GM19468 (cell line): ENCODE results near the gene NAT14.

ENCODE experiments used
- ATAC-seq: cut with Tn5 transposase; IDR thresholded peaks from one replicate; pipeline ENCODE4 v1.9.1; 2021; ENCODE audit warnings: mild to moderate bottlenecking, moderate library complexity, moderate number of reproducible peaks; ENCODE audit not compliant: unreplicated experiment; ENCODE audit errors: extremely low read depth

NAT14 gene

GRCh38 chr19:55452749-55453346 lies 32.1 kb upstream of the NAT14 start:
- no peak for ATAC-seq

- ATAC-seq, result no peak
Observed at GRCh38 chr19:55453511-55454260, 31.3 kb upstream of the NAT14 start.

GRCh38 chr19:55454787-55455243 lies 30.2 kb upstream of the NAT14 start:
- ATAC-seq, result no peak

GRCh38 chr19:55455576-55456235 lies 29.3 kb upstream of the NAT14 start:
- ATAC-seq, result no peak

- ATAC-seq, result no peak
Observed at GRCh38 chr19:55456347-55456746, 28.6 kb upstream of the NAT14 start.

GRCh38 chr19:55457683-55458457 lies 27.1 kb upstream of the NAT14 start:
- no peak for ATAC-seq

- no peak for ATAC-seq
Observed at GRCh38 chr19:55459551-55459949, 25.4 kb upstream of the NAT14 start.

GRCh38 chr19:55459950-55460657 lies 24.9 kb upstream of the NAT14 start:
- no peak for ATAC-seq

GRCh38 chr19:55460670-55461258 lies 24.2 kb upstream of the NAT14 start:
- no peak for ATAC-seq

- ATAC-seq, result peak; percentile 84
Observed at GRCh38 chr19:55461259-55461973, 23.6 kb upstream of the NAT14 start, which contains the start of gene ISOC2. TSS of gene ISOC2 (minus strand) at chr19:55461642. CDS start at chr19:55456486, 5,156 bp downstream.

GRCh38 chr19:55461974-55462626 lies 22.9 kb upstream of the NAT14 start:
- no peak for ATAC-seq

- no peak for ATAC-seq
Observed at GRCh38 chr19:55462722-55463121, 22.3 kb upstream of the NAT14 start.

GRCh38 chr19:55463583-55464031 lies 21.4 kb upstream of the NAT14 start:
- no peak for ATAC-seq

GRCh38 chr19:55464039-55464661 lies 20.8 kb upstream of the NAT14 start:
- ATAC-seq, result no peak

- ATAC-seq, result no peak
Observed at GRCh38 chr19:55464662-55465054, 20.3 kb upstream of the NAT14 start, which contains the start of gene C19orf85. TSS of gene C19orf85 (minus strand) at chr19:55464751. CDS start at chr19:55464554, 197 bp downstream.

- ATAC-seq, result no peak
Observed at GRCh38 chr19:55465460-55466240, 19.3 kb upstream of the NAT14 start.

GRCh38 chr19:55466241-55466614 lies 18.8 kb upstream of the NAT14 start:
- ATAC-seq, result no peak
